ENCODE results near the gene DRG2. TPM values are rescaled to one million over a fixed set of nuclear protein-coding genes. Genes with fewer than 3 reads are reported as not detected.

DRG2 gene
- polyA plus RNA-seq, 6 donors from 2014 or later = 36.1 to 70.4 (median 41.8) TPM

Other genes with a start within 250 kb of the DRG2 start
- gene TOM1L2, start 115.5 kb upstream of the DRG2 start, polyA plus RNA-seq (ENCODE audit: low read depth in 6 of 6) = 1 to 10 TPM; 2.5 to 7.0 (median 3.0) TPM
- gene DRC3, start 115.1 kb upstream of the DRG2 start, polyA plus RNA-seq (ENCODE audit: low read depth in 6 of 6) = 1 to 10 TPM in 2 of 6 donors, under 1 TPM in 2, not detected in 2; 0.19 to 1.4 (median 0.85) TPM
- gene ATPAF2, start 48.8 kb upstream of the DRG2 start, polyA plus RNA-seq (ENCODE audit: low read depth in 6 of 6) = 10 to 100 TPM; 24.0 to 42.7 (median 34.1) TPM
- 10 to 100 TPM in 2 of 6 donors, 1 to 10 TPM in 4; 6.7 to 11.8 (median 7.4) TPM for gene GID4, start 48.5 kb upstream of the DRG2 start, polyA plus RNA-seq (ENCODE audit: low read depth in 6 of 6)
- 1 to 10 TPM in 2 of 6 donors, under 1 TPM in 4; 0.43 to 2.0 (median 0.65) TPM for gene MYO15A, start 20.8 kb downstream of the DRG2 start, polyA plus RNA-seq (ENCODE audit: low read depth in 6 of 6)
- gene ALKBH5, start 95.9 kb downstream of the DRG2 start, polyA plus RNA-seq (ENCODE audit: low read depth in 6 of 6) = 100 to 1,000 TPM; 124 to 169 (median 146) TPM
- 1 to 10 TPM in 2 of 6 donors, under 1 TPM in 3, not detected in 1; 0.38 to 1.4 (median 0.86) TPM for gene LLGL1, start 137.7 kb downstream of the DRG2 start, polyA plus RNA-seq (ENCODE audit: low read depth in 6 of 6)
- 100 to 1,000 TPM in 3 of 6 donors, 10 to 100 TPM in 3; 80.0 to 169 (median 98.4) TPM for gene FLII, start 170.8 kb downstream of the DRG2 start, polyA plus RNA-seq (ENCODE audit: low read depth in 6 of 6)
- 10 to 100 TPM in 3 of 6 donors, 1 to 10 TPM in 3; 3.2 to 13.8 (median 9.9) TPM for gene MIEF2, start 172.7 kb downstream of the DRG2 start, polyA plus RNA-seq (ENCODE audit: low read depth in 6 of 6)
- gene TOP3A, start 227.0 kb downstream of the DRG2 start, polyA plus RNA-seq (ENCODE audit: low read depth in 6 of 6) = 10 to 100 TPM in 5 of 6 donors, 1 to 10 TPM in 1; 5.2 to 20.1 (median 14.6) TPM
- gene SMCR8, start 227.3 kb downstream of the DRG2 start, polyA plus RNA-seq (ENCODE audit: low read depth in 6 of 6) = 1 to 10 TPM; 2.8 to 9.2 (median 5.9) TPM